HG02870 (cell line): ENCODE measurements around the gene TRABD2B.

Experiments
- ATAC-seq: cut with Tn5 transposase; IDR thresholded peaks from one replicate; pipeline ENCODE4 v1.9.1; 2021; ENCODE audit warnings: mild to moderate bottlenecking, moderate library complexity; ENCODE audit not compliant: unreplicated experiment

TRABD2B gene

GRCh38 chr1:47993881-47994625, 3.1 kb downstream of the TRABD2B start:
- no peak for ATAC-seq

DNA sequence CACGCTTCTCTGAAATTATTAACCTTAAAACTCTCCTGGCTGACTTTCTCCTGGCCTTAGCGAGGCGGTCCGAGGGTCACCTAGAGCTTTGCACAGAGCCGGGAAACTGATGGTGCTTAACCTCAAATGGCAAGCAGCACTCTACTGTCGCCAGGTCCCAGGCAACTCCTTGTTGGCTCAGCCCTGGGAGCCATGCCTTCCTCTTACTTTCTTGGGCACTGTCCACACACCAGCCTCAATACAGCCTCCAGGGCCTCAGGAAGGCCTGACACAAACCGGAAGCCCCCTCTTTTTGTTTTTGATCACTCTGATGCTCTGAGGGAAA, 3.8 kb downstream of the TRABD2B start:
- ATAC-seq, result no peak

DNA sequence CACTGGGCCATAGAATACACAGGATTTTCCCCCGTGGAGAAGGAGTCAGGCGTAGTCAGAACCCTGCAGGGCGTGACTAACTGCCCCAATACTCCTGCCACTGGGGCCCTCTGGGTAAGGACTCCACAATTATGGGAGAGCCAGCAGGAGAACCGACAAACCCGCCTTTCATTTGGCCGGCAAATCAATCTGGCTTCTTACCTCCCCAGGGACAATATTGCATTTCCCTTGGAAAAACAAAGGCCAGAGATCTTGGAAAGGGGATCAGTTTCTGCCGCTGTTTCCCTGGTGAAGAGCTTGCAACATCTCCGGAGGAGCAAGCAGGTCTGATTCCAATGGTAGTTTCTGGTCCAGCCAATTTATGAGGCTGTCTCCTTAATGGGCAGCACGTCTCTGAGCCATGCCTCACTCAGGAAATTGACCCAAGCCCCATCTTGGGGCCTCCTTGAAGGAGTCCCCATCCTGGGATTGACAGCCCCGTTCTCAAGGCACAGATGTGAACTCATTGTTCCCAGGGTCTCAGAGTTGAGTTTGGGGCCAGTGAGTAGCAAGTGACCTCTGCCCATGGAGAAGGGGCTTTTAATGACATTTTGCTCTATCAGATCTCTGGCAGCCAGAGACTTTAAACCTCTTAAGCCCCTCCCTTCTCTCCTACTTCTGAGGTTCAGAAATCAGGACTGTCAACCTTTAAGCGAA, 4.3 kb downstream of the TRABD2B start:
- no peak for ATAC-seq

DNA sequence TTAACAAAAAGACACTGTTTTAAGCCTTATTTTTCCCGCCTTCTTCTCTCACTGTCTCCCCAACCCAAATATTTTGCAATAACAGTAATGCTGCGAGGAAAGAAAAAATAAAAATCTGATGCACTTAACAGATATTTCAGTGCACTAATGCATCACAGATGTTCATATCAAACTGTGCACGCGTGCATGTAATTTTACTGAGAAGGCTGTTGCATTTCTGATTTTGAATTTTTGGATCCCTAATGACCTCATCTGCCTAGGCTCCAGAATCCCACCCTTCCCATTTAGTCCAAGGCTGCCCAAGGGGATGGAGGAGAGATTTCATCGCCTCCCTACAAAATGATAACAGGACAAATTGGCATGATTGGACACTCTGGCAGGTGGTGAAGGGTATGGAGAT, 5.5 kb downstream of the TRABD2B start:
- no peak for ATAC-seq

DNA sequence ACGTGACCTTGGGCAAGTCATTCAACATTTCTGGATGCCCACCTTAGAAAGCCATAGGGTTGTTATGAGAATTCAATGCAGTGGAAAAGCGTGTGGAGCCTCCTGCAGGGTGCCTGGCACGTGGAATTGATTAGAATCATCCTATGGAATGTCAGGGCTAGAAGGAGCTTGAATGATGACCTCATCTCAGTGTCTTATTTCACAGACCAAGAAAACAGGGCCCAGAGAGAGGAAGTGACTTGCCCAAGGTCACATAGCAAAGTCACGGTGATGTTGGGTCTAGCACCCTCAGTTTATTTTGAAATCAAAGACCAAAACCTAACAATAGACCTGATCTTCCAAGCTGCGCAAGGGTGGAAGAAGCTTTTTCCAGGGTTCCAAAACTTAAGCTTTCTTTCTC, 6.0 kb downstream of the TRABD2B start:
- ATAC-seq, result no peak

- ATAC-seq, result no peak
Measured at GRCh38 chr1:47990286-47990685, 6.9 kb downstream of the TRABD2B start.

DNA sequence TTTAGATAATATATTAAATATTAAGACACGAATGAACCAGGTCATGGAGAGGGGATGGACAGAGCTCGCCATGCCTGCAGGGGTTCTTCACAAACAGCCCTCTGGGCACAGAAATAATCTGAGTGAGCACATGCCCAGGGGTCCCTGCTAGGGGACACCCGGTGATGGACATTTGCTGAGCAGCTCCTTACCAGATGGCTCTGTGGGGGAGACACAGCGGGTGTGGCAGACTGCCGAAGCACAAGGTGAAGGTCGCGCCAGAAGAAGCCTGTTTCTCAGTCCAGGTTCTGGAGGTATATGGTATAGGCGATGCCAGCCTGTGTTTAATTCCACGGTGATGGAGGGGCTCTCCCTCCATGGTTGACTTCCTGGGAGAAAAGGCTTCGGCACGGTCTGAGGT, 9.6 kb downstream of the TRABD2B start:
- no peak for ATAC-seq

- no peak for ATAC-seq
Measured at GRCh38 chr1:47986761-47987200, 10.4 kb downstream of the TRABD2B start.

DNA sequence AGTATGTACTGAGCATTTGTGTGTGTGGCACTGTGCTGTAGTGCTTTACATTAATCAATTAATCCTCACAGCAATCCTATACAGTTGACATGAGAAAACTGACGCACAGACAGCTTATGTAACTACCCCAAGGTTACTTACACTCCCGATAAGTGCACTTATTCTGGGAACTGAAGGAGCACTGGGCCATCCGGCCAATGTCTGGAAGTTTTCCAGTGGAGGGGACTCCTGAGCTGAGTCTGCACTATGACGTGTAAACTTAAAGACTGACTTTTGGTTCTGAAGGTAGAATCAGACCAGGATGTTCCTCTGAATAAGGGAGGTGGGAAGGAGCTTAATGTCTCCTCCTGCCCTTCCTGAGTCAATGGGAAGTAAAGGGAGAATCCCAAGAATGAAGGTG, 12.2 kb downstream of the TRABD2B start:
- ATAC-seq, result no peak

DNA sequence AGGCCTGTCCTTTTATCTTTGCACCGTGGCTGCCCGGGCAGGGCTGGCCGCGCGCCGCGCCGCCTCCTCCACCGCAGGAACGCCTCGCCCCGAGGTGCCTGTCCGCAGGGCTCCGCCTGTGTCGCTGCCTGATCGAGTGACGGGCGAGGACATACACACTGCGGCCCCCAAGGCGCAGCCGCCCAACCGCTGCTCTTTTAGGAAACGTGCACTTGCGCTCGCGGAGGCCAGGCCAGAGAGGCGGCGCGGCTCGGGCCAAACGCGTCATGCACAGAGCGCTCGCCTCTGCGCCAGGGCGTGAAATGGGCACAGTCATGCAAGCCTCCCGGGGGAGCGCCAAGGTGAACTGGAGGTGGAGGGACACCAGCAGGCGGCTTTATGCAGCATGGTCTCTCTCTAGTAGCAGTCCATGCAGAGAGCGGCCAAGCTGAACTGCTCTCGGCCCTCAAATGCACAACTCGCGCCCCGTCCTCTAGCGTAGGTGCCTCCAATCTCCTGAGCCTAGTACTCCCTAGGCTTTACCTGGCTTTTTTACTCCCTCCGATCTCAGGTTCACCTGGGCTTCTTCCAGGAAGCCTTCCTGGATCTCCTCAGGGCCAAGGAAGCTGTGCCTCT, 12.9 kb downstream of the TRABD2B start:
- no peak for ATAC-seq

GRCh38 chr1:47983691-47984090, 13.5 kb downstream of the TRABD2B start:
- ATAC-seq, result no peak

DNA sequence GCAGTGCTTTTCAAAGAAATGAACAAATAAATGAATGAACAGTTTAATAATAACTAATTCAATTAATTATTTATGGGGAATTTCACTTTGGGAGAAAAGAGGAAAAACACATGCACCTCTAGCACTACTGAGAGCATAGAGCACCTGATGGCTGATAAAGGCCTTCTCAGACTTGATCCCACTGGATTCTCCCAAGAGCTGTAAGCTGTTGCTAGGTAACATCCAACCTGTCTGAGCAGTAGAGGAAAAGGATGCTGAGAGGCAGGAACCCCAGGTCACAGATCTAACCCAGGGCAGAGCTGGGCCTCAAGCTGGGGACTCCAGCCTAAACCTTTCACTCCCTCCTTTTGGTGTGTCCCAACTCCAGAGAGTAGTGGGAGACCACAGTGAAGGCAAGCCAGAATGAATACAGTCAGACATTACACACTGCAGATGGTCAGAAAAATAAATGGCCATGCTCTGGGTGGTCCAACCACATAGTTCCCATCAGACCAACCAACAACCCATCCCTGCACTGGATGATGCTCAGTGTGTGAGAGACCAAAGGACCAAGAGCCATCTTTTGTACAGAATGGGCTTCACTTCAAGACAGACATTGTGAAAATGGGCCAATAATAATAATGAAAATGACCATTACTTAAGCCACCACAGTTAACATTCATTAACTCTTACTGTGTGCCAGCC, 15.4 kb downstream of the TRABD2B start:
- ATAC-seq, result no peak

DNA sequence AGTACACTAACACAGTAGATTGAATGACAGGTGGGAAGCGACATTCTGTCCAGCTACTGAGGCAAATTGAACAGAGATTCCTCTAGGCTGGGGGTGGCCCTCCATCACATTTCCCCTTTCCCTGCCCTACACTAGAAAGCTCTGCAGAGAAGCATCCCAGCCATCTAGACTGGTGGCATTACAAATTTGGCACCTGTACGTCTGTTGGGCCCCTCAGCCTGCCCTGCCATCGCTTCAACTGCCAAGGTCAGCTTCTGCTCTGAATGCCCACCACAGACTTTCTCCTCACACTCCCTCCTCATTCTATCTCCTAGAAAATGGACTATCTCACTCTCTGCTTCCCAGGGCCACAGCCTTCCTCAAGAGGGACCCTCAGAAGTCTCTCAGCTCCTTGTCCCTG, 16.7 kb downstream of the TRABD2B start:
- no peak for ATAC-seq

GRCh38 chr1:47979724-47980123, 17.5 kb downstream of the TRABD2B start:
- ATAC-seq, result no peak

- ATAC-seq, result no peak
Measured at GRCh38 chr1:47978486-47978885, 18.7 kb downstream of the TRABD2B start.

DNA sequence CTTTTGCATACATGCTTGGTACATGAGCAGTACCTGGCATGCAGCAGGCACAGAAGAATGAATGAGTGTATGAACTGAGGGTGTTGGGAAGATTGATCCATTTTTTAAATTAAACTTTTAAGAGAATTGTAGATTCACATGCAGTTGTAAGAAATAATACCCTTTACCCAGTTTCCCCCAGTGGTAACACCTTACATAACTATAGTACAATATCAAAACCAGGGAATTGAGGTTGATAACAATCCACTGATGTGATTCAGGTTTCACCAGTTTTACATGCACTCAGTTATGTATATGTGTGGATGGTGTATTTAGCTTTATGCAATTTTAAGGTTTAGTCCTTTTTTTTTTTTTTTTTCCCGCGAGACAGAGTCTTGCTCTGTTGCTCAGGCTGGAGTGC, 20.5 kb downstream of the TRABD2B start:
- ATAC-seq, result no peak

- no peak for ATAC-seq
Measured at GRCh38 chr1:47976267-47976666, 20.9 kb downstream of the TRABD2B start.

DNA sequence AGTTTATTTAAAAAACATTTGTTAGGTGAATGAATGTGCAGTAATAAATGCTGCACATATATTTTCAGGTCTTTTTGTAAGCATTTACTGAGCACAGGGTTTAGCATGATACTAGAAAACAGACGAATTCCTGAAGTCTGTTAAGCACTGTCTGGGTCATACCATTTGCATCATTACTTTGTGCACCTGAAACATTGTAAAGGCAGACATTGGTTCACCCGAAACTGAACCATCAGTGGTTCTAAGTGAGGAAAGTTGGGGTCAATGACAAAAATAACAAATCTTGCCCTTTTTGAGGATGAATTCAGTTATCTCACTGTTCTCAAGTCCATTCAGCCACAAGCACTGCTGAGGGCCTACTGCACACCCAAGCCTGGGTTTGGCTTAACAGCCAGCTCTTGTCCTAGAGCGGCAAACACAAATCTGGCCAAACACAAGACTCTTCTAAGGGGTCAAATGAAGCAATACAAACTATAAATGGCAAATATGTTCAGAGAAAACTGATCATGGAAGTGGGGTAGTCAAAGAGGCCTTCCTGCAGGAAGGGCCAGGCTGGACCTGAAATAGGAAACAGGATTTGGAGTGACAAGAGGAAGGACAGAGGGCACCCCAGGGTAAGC, 21.8 kb downstream of the TRABD2B start:
- no peak for ATAC-seq

DNA sequence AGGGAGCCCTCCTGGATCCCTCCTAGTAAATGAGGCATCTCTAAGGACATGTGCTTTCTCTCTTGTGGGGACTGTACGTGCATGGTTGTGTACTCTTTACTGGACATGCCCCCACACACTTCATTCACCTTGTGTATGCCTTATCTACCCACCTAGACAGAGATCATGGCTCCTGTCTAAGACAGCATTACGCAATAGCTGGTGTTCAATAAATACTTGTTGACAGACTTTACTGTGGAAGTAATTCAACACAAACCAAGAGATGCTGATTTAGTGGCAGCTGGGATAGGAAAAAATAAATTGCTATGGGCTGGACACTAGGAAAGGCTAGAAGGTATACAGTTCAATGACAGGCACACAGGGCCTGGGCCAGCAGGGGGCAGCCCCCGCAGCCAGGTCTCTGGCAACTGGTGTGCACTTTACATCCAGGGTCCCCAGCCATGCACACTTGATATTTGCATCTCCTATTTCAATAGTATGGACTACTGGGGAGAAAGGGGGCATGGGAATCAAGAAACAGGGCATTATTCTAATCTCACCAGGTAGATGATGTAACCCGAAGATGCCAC, 24.2 kb downstream of the TRABD2B start:
- ATAC-seq, result no peak

GRCh38 chr1:47971385-47972160, 25.6 kb downstream of the TRABD2B start:
- ATAC-seq, result no peak
